ENCODE data around the gene CPLX1. TPM values are rescaled to one million over a fixed set of nuclear protein-coding genes. Genes with fewer than 3 reads are reported as not detected.

Gene CPLX1
- total RNA-seq, 5 donors from 2014 or later (not counting 1 experiment from before 2014, with no cell fraction given), result 0.73 to 2.6 (median 1.2) TPM

DNA sequence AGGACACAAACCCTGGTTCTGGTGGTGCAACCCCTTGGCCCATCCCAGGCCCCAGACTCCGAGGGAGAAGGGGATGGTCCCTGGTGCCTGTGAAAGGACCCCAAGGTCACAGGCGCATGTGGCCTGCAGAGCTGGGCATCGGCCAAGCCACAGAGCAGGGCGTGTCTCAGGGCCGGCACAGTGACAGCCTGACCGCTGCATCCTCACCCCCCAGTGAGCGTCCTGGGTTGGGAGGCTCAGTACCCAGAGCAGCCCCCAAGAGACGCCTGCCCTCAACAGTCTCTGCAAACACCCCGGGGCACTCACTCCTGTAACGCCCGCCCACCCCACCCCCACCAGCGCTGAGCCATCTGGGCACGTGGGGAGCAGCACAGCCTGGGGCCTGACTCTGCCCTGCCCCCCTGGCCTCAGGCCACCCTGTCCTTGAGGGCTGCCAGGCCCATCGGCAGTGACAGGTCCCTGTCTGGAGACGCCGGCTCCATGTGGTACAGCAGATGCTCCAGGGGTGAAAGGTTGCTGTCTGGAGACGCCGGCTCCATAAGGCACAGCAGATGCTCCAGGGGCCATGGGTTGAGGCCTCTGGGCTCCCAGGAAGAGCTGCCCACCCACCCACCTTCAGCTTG, 24.5 kb upstream of the CPLX1 start:
- WGBS (ENCODE audit: insufficient coverage), result 96% methylated on average over 9 of the region's 18 CpGs
- H3K36me3 Mint-ChIP-seq, result peaks cover 19% of the 10 kb centered on the region

DNA sequence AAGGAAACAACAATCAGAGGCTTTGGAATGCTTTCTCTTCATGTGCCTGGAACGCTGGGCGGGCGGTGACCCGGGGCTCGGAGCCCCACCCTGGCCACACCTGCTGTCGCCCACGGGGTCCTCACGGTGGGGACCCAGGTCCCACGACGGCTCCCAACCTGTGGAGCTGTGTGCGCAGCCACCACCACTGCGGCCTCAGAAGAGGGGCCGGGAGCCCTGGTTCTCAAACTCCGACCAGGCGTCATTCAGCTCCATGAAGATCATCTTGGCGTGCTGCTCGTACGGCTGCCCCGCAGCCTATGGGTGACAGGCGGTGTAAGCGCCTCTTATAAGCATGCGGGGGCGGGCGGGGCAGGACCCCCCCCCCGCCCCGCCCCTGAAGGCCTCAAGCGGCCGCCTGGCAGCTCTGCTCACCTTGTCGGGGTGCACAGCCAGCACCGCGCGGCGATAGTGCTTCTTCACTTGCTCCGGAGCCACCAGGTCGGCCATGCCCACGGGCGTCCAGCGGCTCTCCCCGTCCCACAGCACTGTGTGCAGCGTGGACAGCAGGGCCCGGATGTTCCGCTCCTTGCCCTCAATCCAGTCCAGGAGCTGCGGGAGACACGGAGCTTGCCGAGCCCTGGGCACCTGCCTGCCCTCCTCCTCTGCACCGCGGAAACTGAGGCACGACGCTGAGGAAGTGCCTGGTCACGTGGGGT, 23.7 kb upstream of the CPLX1 start:
- H3K4me3 Mint-ChIP-seq, result no peak overlapping the region
- Histone ChIP-seq H3K4me1 (ENCODE audit: control insufficient read depth in 1 of 2, extremely low read depth in 1 of 2, insufficient read depth in 2 of 2, low read length in 2 of 2) (no peaks in the 10 kb centered on the region), H3K27me3 (replicated peaks in 1 of 2; ENCODE audit: control insufficient read depth in 2 of 2, extremely low read depth in 1 of 2, insufficient read depth in 2 of 2, low read length in 1 of 2) (no peaks in the 10 kb centered on the region), H3K4me3 (ENCODE audit: control insufficient read depth in 1 of 2, extremely low read depth in 1 of 2, low read length in 1 of 2) (no peak overlapping the region), H3K27ac (ENCODE audit: low read length) (no peak overlapping the region), H3K9me3 (no peaks in the 10 kb centered on the region), H3K36me3 (ENCODE audit: control insufficient read depth in 2 of 2, extremely low read depth in 1 of 2, insufficient read depth in 1 of 2, low read length in 1 of 2) (peaks cover 15 to 34% of the 10 kb centered on the region in 2 donors)
- H3K9me3 Mint-ChIP-seq, result no peaks in the 10 kb centered on the region
- 96% methylated on average over 49 of the region's 50 CpGs for WGBS (ENCODE audit: insufficient coverage)
- DNase-seq, result no peak
- POLR2A ChIA-PET, result no interaction called here
- CTCF ChIA-PET, result no interaction called here
- ATAC-seq (replicated peaks in 1 of 4), result no peak
- H3K27me3 Mint-ChIP-seq, result no peaks in the 10 kb centered on the region
- peaks cover 13% of the 10 kb centered on the region for H3K36me3 Mint-ChIP-seq
- no peak overlapping the region for H3K27ac Mint-ChIP-seq
- H3K4me1 Mint-ChIP-seq, result no peaks in the 10 kb centered on the region

More for the DNA sequence above, 24.5 kb upstream of the CPLX1 start:
- POLR2A ChIA-PET, result no interaction called here
- Mint-ChIP-seq H3K9me3 (no peaks in the 10 kb centered on the region), H3K4me1 (peaks cover 0 to 2% (median 0%) of the 10 kb centered on the region in 3 donors), H3K27ac (no peak overlapping the region), H3K27me3 (no peaks in the 10 kb centered on the region), H3K4me3 (no peak overlapping the region)
- H3K4me3 ChIP-seq (ENCODE audit: control insufficient read depth in 1 of 2, extremely low read depth in 1 of 2, low read length in 1 of 2), result no peak overlapping the region
- no peaks in the 10 kb centered on the region for H3K4me1 ChIP-seq (ENCODE audit: control insufficient read depth in 1 of 2, extremely low read depth in 1 of 2, insufficient read depth in 2 of 2, low read length in 2 of 2)
- CTCF ChIA-PET, result no interaction called here
- no peak for DNase-seq
- H3K9me3 ChIP-seq, result no peaks in the 10 kb centered on the region
- ATAC-seq (replicated peaks in 1 of 4), result no peak
- H3K36me3 ChIP-seq (ENCODE audit: control insufficient read depth in 2 of 2, extremely low read depth in 1 of 2, insufficient read depth in 1 of 2, low read length in 1 of 2), result peaks cover 15 to 34% of the 10 kb centered on the region in 2 donors
- H3K27ac ChIP-seq (ENCODE audit: low read length), result no peak overlapping the region
- H3K27me3 ChIP-seq (replicated peaks in 1 of 2; ENCODE audit: control insufficient read depth in 2 of 2, extremely low read depth in 1 of 2, insufficient read depth in 2 of 2, low read length in 1 of 2), result no peaks in the 10 kb centered on the region

DNA sequence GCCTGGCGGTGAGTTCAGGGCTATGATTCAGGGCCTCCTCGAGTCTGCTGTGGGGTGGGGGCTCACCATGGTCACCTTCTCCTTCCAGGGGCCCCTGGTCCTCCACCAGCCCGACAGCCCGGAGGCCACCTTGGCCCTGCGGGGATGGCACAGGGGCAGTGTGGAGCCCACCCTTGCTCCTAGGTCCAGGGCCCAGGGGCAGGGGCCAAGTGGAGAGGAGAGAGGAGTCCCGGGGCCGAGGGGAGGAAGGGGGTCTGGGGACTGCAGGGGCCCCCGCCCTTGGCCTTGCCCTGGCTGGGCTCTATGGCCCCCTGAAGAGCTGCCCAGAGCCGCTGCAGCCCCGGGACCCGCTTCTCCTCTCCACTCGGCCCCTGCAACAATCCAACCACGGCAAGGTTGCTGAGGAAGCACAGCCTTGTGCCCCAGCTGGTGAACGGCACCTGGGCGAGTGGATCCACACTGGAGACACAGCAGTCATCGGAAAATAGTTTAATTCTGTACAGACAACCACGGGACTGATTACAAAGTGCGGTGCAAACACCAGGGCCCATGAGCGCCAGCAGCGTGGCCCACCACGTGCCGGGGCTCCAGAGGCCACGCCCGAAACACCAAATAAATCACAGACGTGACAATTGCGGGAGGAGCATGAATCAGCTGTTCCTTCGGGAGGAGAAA, 23.0 kb upstream of the CPLX1 start:
- Histone ChIP-seq H3K27me3 (replicated peaks in 1 of 2; ENCODE audit: control insufficient read depth in 2 of 2, extremely low read depth in 1 of 2, insufficient read depth in 2 of 2, low read length in 1 of 2) (no peaks in the 10 kb centered on the region), H3K9me3 (no peaks in the 10 kb centered on the region), H3K27ac (ENCODE audit: low read length) (no peak overlapping the region), H3K4me1 (ENCODE audit: control insufficient read depth in 1 of 2, extremely low read depth in 1 of 2, insufficient read depth in 2 of 2, low read length in 2 of 2) (no peaks in the 10 kb centered on the region), H3K36me3 (ENCODE audit: control insufficient read depth in 2 of 2, extremely low read depth in 1 of 2, insufficient read depth in 1 of 2, low read length in 1 of 2) (peaks cover 15 to 31% of the 10 kb centered on the region in 2 donors), H3K4me3 (ENCODE audit: control insufficient read depth in 1 of 2, extremely low read depth in 1 of 2, low read length in 1 of 2) (no peak overlapping the region)
- Mint-ChIP-seq H3K9me3 (no peaks in the 10 kb centered on the region), H3K4me1 (no peaks in the 10 kb centered on the region), H3K27me3 (no peaks in the 10 kb centered on the region), H3K4me3 (no peak overlapping the region), H3K27ac (peak overlapping the region in 1 of 2 donors; percentile 64), H3K36me3 (peaks cover 14% of the 10 kb centered on the region)
- CTCF ChIA-PET, result no interaction called here
- ATAC-seq (replicated peaks in 1 of 4) (no peak), DNase-seq (no peak)
- POLR2A ChIA-PET, result no interaction called here
- 92% methylated on average over 24 of the region's 27 CpGs for WGBS (ENCODE audit: insufficient coverage)

DNA sequence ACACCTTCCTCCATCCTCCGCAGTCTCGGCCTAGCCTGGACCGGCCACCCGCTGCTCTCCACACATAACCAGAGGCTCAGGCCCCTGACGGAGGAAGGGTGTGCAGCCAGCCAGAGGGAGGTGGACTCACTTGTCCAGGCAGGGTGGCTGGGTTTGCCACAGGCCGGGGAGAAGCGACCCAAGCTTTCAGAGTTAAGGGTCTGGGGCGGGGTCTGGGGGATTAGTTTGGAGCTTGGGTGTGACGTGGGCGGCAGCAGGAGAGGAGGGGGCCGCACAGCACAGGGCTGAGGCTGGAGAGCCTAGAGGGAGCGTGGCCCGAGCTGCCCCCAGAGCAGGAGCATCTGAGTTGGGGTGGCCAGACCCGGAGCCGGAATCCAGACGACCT, 22.4 kb upstream of the CPLX1 start:
- DNase-seq (no peak), ATAC-seq (replicated peaks in 1 of 4) (no peak)
- no peaks in the 10 kb centered on the region for H3K4me1 Mint-ChIP-seq
- H3K36me3 Mint-ChIP-seq, result peaks cover 14% of the 10 kb centered on the region
- H3K27ac Mint-ChIP-seq, result no peak overlapping the region
- CTCF ChIA-PET, result no interaction called here
- Histone ChIP-seq H3K9me3 (no peaks in the 10 kb centered on the region), H3K36me3 (ENCODE audit: control insufficient read depth in 2 of 2, extremely low read depth in 1 of 2, insufficient read depth in 1 of 2, low read length in 1 of 2) (peaks cover 15 to 31% of the 10 kb centered on the region in 2 donors), H3K4me3 (ENCODE audit: control insufficient read depth in 1 of 2, extremely low read depth in 1 of 2, low read length in 1 of 2) (no peak overlapping the region), H3K4me1 (ENCODE audit: control insufficient read depth in 1 of 2, extremely low read depth in 1 of 2, insufficient read depth in 2 of 2, low read length in 2 of 2) (no peaks in the 10 kb centered on the region), H3K27me3 (replicated peaks in 1 of 2; ENCODE audit: control insufficient read depth in 2 of 2, extremely low read depth in 1 of 2, insufficient read depth in 2 of 2, low read length in 1 of 2) (no peaks in the 10 kb centered on the region), H3K27ac (ENCODE audit: low read length) (no peak overlapping the region)
- no peaks in the 10 kb centered on the region for H3K27me3 Mint-ChIP-seq
- POLR2A ChIA-PET, result no interaction called here
- WGBS (ENCODE audit: insufficient coverage), result 99% methylated on average over 10 of the region's 16 CpGs
- no peaks in the 10 kb centered on the region for H3K9me3 Mint-ChIP-seq
- no peak overlapping the region for H3K4me3 Mint-ChIP-seq

DNA sequence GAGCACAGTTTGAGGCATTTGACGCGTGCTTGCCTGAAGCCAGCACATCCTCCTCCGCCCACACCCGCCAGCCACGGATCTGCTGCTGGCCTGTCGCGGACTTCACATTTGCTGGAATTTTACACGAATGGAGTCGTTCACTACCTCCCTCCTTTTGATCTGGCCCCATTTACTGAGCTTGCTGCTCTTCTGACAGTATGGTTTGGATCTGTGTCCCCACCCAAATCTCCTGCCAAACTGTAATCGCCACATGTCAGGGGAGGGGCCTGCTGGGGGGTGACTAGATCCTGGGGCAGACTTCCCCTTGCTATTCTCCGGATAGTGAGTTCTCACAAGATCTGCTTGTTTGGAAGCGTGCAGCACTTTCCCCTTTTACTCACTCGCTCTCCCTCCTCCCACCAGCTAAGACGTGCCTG, 19.9 kb upstream of the CPLX1 start:
- Histone ChIP-seq H3K36me3 (ENCODE audit: control insufficient read depth in 2 of 2, extremely low read depth in 1 of 2, insufficient read depth in 1 of 2, low read length in 1 of 2) (peaks cover 9 to 18% of the 10 kb centered on the region in 2 donors), H3K9me3 (no peaks in the 10 kb centered on the region), H3K27me3 (replicated peaks in 1 of 2; ENCODE audit: control insufficient read depth in 2 of 2, extremely low read depth in 1 of 2, insufficient read depth in 2 of 2, low read length in 1 of 2) (no peaks in the 10 kb centered on the region), H3K4me1 (ENCODE audit: control insufficient read depth in 1 of 2, extremely low read depth in 1 of 2, insufficient read depth in 2 of 2, low read length in 2 of 2) (no peaks in the 10 kb centered on the region), H3K4me3 (ENCODE audit: control insufficient read depth in 1 of 2, extremely low read depth in 1 of 2, low read length in 1 of 2) (no peak overlapping the region), H3K27ac (ENCODE audit: low read length) (no peak overlapping the region)
- Mint-ChIP-seq H3K4me3 (no peak overlapping the region), H3K27me3 (no peaks in the 10 kb centered on the region), H3K27ac (no peak overlapping the region), H3K36me3 (peaks cover 19% of the 10 kb centered on the region), H3K9me3 (peaks cover 0 to 6% (median 0%) of the 10 kb centered on the region in 3 donors), H3K4me1 (no peaks in the 10 kb centered on the region)
- WGBS (ENCODE audit: insufficient coverage), result 95% methylated on average over 13 of the region's 14 CpGs
- CTCF ChIA-PET, result no interaction called here
- no peak for DNase-seq
- ATAC-seq (replicated peaks in 1 of 4), result no peak
- POLR2A ChIA-PET, result interaction anchor here in 1 of 2 donors (0.6 kb wide), 1 partner anchor 77 kb away, joined by 3 read pairs; no protein-coding TSS in a partner anchor

DNA sequence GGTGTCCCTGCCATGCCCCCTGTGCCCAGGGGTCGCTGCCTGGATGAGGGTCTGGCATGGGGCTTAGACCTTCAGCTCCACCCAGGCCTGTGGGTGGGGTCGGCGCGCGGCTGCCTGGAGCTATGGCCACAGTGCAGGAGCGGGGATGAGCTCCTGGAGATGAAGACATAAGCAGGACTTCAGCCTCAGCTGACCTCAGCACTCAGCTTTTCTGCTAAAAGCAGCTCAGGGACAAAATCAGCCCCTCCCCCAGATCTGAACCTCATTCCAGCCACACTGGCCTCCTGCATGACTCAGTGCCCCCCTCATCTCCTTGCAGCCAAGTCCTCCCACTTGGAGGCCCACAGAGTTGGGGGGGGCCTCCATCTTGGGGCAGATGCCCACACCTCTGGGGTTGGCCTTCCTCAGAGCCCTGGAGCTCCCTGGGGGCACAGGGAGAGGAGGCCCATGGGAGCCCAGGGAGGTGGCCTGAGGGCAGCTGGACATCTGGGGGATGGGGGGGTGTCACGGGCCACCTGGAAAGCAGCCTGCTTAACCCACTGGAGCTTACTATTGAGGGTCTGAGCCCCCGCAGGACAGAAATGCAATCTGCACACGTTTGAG, 19.4 kb upstream of the CPLX1 start:
- ChIA-PET CTCF (no interaction called here), POLR2A (interaction anchor here in 1 of 2 donors (0.6 kb wide), 1 partner anchor 92 kb away, joined by 3 read pairs; no protein-coding TSS in a partner anchor)
- H3K9me3 Mint-ChIP-seq, result peaks cover 0 to 6% (median 0%) of the 10 kb centered on the region in 3 donors

More for the DNA sequence above, 19.4 kb upstream of the CPLX1 start:
- DNase-seq (no peak), ATAC-seq (replicated peaks in 1 of 4) (no peak)
- no peak overlapping the region for H3K4me3 Mint-ChIP-seq
- Histone ChIP-seq H3K27me3 (replicated peaks in 1 of 2; ENCODE audit: control insufficient read depth in 2 of 2, extremely low read depth in 1 of 2, insufficient read depth in 2 of 2, low read length in 1 of 2) (no peaks in the 10 kb centered on the region), H3K27ac (ENCODE audit: low read length) (no peak overlapping the region), H3K4me1 (ENCODE audit: control insufficient read depth in 1 of 2, extremely low read depth in 1 of 2, insufficient read depth in 2 of 2, low read length in 2 of 2) (no peaks in the 10 kb centered on the region), H3K36me3 (ENCODE audit: control insufficient read depth in 2 of 2, extremely low read depth in 1 of 2, insufficient read depth in 1 of 2, low read length in 1 of 2) (peaks cover 9 to 15% of the 10 kb centered on the region in 2 donors), H3K4me3 (ENCODE audit: control insufficient read depth in 1 of 2, extremely low read depth in 1 of 2, low read length in 1 of 2) (no peak overlapping the region), H3K9me3 (no peaks in the 10 kb centered on the region)
- peaks cover 21% of the 10 kb centered on the region for H3K36me3 Mint-ChIP-seq
- 97% methylated on average over 9 of the region's 9 CpGs for WGBS (ENCODE audit: insufficient coverage)
- no peak overlapping the region for H3K27ac Mint-ChIP-seq
- H3K4me1 Mint-ChIP-seq, result no peaks in the 10 kb centered on the region
- H3K27me3 Mint-ChIP-seq, result no peaks in the 10 kb centered on the region

Measured in T-cell (primary cell).